Measurements from ENCODE around the gene SLC19A1. TPM values are rescaled to one million over a fixed set of nuclear protein-coding genes. Genes with fewer than 3 reads are reported as not detected.
A peak's percentile ranks its signal among the peaks of the same experiment; 100 is the strongest.

SLC19A1 gene
- total RNA-seq, 1 donor from 2014 or later = 28.2 TPM

DNA sequence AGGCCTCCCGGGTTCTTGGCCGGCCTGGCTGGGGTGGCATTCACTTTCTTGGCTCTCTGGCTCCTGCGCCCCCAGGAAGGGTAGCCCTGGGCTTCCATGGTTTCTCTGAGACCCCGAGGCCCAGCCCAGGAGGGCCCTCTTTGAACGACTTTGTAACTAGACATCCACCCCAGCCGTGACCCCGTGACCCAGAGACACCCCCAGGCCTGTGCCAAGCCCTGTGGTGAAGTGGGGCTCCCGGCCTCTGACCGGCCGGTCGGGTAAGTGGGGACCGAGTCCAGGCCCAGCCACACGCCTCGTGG, 73.3 kb downstream of the SLC19A1 start:
- Mint-ChIP-seq H3K27me3 (no peaks in the 10 kb centered on the region), H3K36me3 (peaks cover 9% of the 10 kb centered on the region), H3K27ac (no peak overlapping the region), H3K4me3 (no peak overlapping the region), H3K4me1 (ENCODE audit: unreplicated experiment) (peaks cover 29% of the 10 kb centered on the region), H3K9me3 (no peaks in the 10 kb centered on the region)
- no peak for DNase-seq (ENCODE audit: extremely low spot score, unreplicated experiment)
- TF ChIP-seq, protein P1, sequence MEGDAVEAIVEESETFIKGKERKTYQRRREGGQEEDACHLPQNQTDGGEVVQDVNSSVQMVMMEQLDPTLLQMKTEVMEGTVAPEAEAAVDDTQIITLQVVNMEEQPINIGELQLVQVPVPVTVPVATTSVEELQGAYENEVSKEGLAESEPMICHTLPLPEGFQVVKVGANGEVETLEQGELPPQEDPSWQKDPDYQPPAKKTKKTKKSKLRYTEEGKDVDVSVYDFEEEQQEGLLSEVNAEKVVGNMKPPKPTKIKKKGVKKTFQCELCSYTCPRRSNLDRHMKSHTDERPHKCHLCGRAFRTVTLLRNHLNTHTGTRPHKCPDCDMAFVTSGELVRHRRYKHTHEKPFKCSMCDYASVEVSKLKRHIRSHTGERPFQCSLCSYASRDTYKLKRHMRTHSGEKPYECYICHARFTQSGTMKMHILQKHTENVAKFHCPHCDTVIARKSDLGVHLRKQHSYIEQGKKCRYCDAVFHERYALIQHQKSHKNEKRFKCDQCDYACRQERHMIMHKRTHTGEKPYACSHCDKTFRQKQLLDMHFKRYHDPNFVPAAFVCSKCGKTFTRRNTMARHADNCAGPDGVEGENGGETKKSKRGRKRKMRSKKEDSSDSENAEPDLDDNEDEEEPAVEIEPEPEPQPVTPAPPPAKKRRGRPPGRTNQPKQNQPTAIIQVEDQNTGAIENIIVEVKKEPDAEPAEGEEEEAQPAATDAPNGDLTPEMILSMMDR (conservative IDR thresholded peaks at IDR 0.05) = no peak

DNA sequence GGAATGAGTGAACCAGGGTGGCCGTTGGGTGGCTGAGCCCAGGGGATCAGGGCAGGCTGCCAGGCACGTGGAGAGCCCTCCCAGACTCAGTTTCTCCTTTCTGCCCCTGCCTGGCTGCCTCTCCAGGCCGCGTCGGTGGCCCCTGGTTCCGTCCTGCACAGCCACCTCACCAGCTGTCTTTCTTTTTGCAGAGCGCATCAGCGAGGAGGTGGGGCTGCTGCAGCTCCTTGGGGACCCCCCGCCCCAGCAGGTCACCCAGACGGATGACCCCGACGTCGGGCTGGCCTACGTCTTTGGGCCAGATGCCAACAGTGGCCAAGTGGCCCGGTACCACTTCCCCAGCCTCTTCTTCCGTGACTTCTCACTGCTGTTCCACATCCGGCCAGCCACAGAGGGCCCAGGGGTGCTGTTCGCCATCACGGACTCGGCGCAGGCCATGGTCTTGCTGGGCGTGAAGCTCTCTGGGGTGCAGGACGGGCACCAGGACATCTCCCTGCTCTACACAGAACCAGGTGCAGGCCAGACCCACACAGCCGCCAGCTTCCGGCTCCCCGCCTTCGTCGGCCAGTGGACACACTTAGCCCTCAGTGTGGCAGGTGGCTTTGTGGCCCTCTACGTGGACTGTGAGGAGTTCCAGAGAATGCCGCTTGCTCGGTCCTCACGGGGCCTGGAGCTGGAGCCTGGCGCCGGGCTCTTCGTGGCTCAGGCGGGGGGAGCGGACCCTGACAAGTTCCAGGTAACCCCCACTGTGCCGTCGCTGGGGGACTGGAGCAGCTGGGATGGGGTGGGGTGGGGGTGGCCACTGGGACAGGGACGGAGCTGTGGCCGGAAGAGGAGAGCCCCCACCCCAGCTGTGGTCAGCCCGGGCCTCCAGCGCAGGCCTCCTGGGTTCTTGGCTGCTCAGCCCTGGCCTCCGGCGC, 73.9 kb downstream of the SLC19A1 start:
- Mint-ChIP-seq H3K36me3 (peaks cover 9% of the 10 kb centered on the region), H3K9me3 (no peaks in the 10 kb centered on the region), H3K4me1 (ENCODE audit: unreplicated experiment) (peaks cover 29% of the 10 kb centered on the region), H3K27ac (no peak overlapping the region), H3K27me3 (no peaks in the 10 kb centered on the region), H3K4me3 (no peak overlapping the region)
- DNase-seq (ENCODE audit: extremely low spot score, unreplicated experiment) = no peak
- TF ChIP-seq, protein P1 (conservative IDR thresholded peaks at IDR 0.05) = no peak

DNA sequence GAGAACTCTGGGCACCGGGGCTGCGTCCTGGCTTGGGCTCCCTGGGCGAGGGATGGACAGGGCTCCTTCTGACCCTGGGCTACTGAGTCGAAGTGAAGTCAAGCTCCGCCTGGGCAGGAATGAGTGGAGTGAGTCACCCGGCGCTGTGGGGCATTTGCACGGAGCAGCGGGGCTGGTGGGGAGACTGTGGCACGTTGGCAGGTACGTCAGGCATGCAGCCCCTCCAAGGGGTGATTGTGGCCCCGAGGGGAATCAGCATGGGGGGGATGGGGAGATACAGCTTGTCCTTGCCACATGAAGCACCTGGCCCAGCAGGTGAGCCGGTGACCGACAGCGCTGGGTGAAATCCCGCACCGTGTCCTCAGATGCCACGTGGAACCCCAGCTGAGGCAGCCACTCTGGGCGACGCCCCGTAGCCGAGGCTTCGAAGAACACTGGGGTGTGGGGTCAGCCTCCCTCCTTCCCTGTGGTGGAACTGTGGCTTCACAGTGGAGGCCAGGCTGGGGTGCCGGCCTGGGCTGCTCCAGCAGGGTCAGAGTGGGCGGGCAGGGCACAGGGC, 74.9 kb downstream of the SLC19A1 start:
- TF ChIP-seq, protein P1 (conservative IDR thresholded peaks at IDR 0.05) = no peak
- no peak for DNase-seq (ENCODE audit: extremely low spot score, unreplicated experiment)
- Mint-ChIP-seq H3K36me3 (peaks cover 12% of the 10 kb centered on the region), H3K27me3 (no peaks in the 10 kb centered on the region), H3K27ac (no peak overlapping the region), H3K9me3 (peaks cover 6% of the 10 kb centered on the region), H3K4me3 (no peak overlapping the region), H3K4me1 (ENCODE audit: unreplicated experiment) (peaks cover 29% of the 10 kb centered on the region)

DNA sequence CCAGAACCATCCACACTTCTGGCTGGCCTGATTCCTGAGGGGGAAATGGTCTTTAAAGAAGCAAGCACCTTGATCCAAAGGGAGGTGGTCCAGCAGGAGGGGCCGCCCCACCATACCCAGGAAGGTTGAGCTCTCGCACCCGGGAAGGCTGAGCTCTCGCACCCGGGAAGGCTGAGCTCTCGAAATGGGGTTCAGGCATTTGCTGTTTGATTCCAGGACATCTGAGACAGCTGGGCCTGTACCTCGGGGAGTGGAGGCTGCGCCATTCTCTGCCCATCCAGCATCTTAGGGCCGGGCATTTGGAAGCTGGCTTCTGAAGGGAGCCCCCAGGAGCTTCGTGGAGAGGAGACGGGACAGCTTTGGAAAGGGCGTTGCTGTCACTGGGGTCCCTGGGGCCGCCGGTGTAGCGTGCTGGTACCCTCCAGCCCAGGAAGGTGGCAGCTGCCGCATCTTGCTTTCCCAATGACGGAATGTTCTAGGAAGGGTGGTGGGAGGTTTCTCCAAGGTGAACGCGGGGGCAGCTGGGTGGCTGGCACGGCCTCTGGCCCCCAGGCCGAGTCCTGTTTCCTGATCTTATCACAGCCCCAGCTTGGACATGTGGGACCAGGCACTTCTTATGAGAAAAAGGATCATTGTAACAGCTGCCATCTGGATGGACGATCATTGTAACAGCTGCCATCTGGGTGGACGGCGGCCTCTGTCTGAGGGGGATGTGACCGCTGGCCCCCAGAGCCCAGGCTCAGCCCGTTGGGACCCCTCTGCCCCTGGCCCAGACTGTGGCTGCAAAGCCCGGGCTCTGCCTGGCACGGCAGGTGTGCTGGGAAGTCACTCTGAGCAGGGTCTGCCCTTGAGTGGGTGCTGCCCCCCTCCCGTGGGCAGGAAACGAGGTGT, 75.7 kb downstream of the SLC19A1 start:
- Mint-ChIP-seq H3K27me3 (no peaks in the 10 kb centered on the region), H3K27ac (no peak overlapping the region), H3K4me3 (no peak overlapping the region), H3K36me3 (peaks cover 19% of the 10 kb centered on the region), H3K4me1 (ENCODE audit: unreplicated experiment) (peaks cover 27% of the 10 kb centered on the region), H3K9me3 (peaks cover 13% of the 10 kb centered on the region)
- TF ChIP-seq, protein P1 (conservative IDR thresholded peaks at IDR 0.05) = no peak
- no peak for DNase-seq (ENCODE audit: extremely low spot score, unreplicated experiment)

DNA sequence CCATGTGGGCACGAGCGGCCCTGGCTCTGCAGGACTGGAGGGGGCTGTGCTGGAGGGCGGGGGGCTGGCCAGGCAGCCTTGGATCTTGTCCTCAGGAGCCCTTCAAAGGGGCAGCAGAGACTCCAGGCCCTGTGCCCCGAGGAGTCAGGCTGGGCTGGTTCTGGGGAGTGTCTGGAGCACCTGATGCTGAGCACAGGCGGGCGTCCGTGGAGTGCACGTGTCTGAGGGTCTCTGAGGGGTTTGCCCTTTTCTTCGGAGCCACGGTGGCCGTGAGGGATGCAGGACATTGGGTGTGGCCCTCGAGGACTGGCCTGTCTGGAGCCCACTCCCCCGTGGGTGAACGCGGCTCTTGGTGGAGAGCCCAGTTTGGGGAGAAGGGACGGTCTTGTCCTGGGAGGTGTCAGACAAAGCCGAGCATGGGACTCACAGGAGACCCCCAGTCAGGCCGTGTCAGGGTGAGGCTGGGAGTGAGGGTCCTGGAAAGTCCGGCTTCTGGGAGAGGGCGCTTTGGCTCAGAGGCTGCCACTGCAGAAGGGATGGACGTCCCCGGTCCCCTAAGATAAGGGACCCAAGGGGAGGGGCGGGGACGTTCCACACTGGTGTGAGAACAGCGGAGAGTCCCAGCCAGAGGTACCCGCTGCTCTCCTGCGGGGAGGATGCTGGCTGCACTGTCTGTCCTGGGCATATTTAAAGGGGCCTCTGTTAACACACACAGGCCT, 76.5 kb downstream of the SLC19A1 start:
- Mint-ChIP-seq H3K36me3 (peaks cover 21% of the 10 kb centered on the region), H3K27me3 (no peaks in the 10 kb centered on the region), H3K4me1 (ENCODE audit: unreplicated experiment) (peaks cover 20% of the 10 kb centered on the region), H3K9me3 (peaks cover 16% of the 10 kb centered on the region), H3K27ac (peak overlapping the region; percentile 74), H3K4me3 (peak overlapping the region; percentile 14)
- TF ChIP-seq, protein P1 (conservative IDR thresholded peaks at IDR 0.05) = no peak
- DNase-seq (ENCODE audit: extremely low spot score, unreplicated experiment) = no peak
